RWPE2 (cell line): ENCODE results near the gene PTPRO.

Experiments
- ATAC-seq: fragments of 200-7000 bp; cut with Tn5 transposase; 3 replicates; pipeline ENCODE4 v1.9.1; 2021; ENCODE audit warnings: low read depth
- DNase-seq: peaks from one replicate; pipeline ENCODE4 v3.0.0-alpha.2; 2020; ENCODE audit warnings: low spot score
- H3K27ac ChIP-seq: fragments of 450-650 bp; 2 replicates; pipeline ENCODE4 v1.5.1; 2017; ENCODE audit warnings: mild to moderate bottlenecking; ENCODE audit not compliant: poor library complexity, severe bottlenecking
- H3K27me3 ChIP-seq: fragments of 250-450 bp; sonication (Bioruptor Pico); 2 replicates; pipeline ENCODE4 v1.5.1; 2021; ENCODE audit warnings: mild to moderate bottlenecking, moderate library complexity; ENCODE audit not compliant: insufficient read depth, poor library complexity, severe bottlenecking
- H3K36me3 ChIP-seq: fragments of 250-450 bp; sonication (Bioruptor Pico); 2 replicates; pipeline ENCODE4 v1.5.1; 2020; ENCODE audit warnings: low read depth, mild to moderate bottlenecking, moderate library complexity
- H3K4me1 ChIP-seq: fragments of 250-450 bp; sonication (Bioruptor Pico); 2 replicates; pipeline ENCODE4 v1.5.1; 2021; ENCODE audit warnings: mild to moderate bottlenecking, moderate library complexity; ENCODE audit not compliant: insufficient read depth, poor library complexity, severe bottlenecking
- H3K4me3 ChIP-seq: fragments of 250-450 bp; sonication (Bioruptor Pico); 2 replicates; pipeline ENCODE4 v1.5.1; 2021; ENCODE audit warnings: mild to moderate bottlenecking, moderate library complexity; ENCODE audit not compliant: severe bottlenecking
- H3K9me3 ChIP-seq: fragments of 250-450 bp; sonication (Bioruptor Pico); 2 replicates; pipeline ENCODE4 v1.5.1; 2021; ENCODE audit warnings: mild to moderate bottlenecking, moderate library complexity; ENCODE audit not compliant: severe bottlenecking
- TF ChIP-seq, protein P1 (sequence below): fragments of 450-650 bp; IDR thresholded peaks from one replicate; pipeline ENCODE4 v1.5.1; 2017; ENCODE audit warnings: mild to moderate bottlenecking, moderate library complexity; ENCODE audit not compliant: poor library complexity, severe bottlenecking

PTPRO gene

DNA sequence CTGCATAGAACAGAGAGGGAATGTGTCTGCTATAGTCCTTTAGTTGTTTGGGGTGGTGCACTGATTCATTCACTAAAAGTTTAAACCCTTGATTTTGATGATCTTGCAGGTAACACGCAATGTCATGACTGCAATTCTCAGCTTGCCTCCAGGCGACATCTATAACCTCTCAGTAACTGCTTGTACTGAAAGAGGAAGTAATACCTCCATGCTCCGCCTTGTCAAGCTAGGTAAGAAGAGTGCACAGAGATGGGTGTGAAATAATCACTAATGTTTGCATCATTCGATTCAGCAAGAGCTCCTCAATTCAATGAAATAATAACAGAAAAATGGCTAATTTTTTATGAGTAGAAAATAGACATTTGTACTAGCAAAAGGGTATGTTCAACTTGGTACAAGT, 203.7 kb downstream of the PTPRO start:
- Histone ChIP-seq H3K9me3 (no peaks in the 10 kb centered on the region), H3K4me3 (no peak overlapping the region), H3K27ac (no peak overlapping the region), H3K4me1 (peaks cover 10% of the 10 kb centered on the region), H3K36me3 (no peaks in the 10 kb centered on the region), H3K27me3 (no peaks in the 10 kb centered on the region)
- TF ChIP-seq, protein P1, sequence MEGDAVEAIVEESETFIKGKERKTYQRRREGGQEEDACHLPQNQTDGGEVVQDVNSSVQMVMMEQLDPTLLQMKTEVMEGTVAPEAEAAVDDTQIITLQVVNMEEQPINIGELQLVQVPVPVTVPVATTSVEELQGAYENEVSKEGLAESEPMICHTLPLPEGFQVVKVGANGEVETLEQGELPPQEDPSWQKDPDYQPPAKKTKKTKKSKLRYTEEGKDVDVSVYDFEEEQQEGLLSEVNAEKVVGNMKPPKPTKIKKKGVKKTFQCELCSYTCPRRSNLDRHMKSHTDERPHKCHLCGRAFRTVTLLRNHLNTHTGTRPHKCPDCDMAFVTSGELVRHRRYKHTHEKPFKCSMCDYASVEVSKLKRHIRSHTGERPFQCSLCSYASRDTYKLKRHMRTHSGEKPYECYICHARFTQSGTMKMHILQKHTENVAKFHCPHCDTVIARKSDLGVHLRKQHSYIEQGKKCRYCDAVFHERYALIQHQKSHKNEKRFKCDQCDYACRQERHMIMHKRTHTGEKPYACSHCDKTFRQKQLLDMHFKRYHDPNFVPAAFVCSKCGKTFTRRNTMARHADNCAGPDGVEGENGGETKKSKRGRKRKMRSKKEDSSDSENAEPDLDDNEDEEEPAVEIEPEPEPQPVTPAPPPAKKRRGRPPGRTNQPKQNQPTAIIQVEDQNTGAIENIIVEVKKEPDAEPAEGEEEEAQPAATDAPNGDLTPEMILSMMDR = no peak
- no peak for ATAC-seq
- DNase-seq = no peak

DNA sequence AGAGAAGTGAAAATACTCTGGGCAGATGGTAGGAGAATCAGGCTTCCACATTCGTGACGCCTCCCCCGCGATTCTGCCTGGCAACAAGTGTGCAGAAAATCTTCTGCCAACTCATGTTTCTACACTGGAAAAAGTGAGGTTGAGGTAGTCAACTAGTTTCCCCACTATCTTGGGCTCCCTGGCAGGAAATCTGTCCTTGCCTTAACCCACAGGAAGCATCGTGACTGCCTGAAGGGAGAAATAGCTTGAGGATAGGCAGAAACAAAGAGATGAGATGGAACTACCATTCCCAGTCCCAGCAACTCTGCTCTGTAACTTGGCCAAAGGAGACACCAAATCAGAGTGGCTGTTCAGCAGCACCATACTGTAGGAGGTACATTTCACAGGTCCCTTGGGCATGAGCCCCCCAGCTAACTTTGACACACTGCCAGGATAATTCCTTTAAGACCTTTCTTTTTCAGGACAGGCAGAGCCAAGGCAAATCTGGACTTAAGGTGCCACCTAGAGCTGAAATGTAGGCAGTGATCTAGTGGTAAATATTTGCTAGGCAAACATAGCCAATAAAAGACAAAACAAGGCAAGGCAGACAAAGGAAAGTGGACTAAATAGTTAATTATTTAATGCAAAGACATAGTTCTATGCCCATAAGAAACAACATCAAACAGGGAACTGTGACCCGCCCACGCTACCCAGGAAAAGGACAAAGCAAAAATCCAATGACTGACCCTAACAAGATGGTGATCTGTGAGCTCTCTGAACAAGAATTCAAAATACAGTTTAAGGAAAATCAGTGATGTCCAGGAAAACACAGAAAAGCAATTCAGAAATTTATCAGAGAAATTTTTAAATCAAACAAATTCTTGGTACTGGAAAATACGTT, 205.1 kb downstream of the PTPRO start:
- Histone ChIP-seq H3K36me3 (no peaks in the 10 kb centered on the region), H3K4me3 (no peak overlapping the region), H3K9me3 (no peaks in the 10 kb centered on the region), H3K27me3 (no peaks in the 10 kb centered on the region), H3K4me1 (peaks cover 10% of the 10 kb centered on the region), H3K27ac (no peak overlapping the region)
- no peak for ATAC-seq
- TF ChIP-seq, protein P1 = no peak
- DNase-seq = no peak

DNA sequence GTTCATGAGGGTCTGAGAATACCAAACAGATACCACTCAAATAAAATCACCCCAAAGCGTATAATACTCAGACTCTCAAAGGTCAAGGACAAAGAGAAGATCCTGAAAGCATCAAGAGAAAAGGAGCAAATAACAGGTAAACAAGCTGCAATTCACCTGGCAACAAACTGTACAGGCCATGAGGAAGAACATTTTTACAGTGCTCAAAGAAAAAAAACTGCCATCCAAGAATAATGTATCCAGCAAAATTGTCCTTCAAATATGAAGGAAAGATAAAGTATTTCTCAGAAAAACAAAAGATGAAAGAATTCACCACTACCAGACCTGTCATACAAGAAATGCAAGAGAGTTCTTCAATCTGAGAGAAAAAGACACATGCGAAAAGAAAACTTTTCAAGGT, 206.4 kb downstream of the PTPRO start:
- Histone ChIP-seq H3K4me3 (no peak overlapping the region), H3K27me3 (no peaks in the 10 kb centered on the region), H3K4me1 (peaks cover 10% of the 10 kb centered on the region), H3K27ac (no peak overlapping the region), H3K9me3 (no peaks in the 10 kb centered on the region), H3K36me3 (no peaks in the 10 kb centered on the region)
- DNase-seq (no peak), ATAC-seq (no peak)
- TF ChIP-seq, protein P1 = no peak

DNA sequence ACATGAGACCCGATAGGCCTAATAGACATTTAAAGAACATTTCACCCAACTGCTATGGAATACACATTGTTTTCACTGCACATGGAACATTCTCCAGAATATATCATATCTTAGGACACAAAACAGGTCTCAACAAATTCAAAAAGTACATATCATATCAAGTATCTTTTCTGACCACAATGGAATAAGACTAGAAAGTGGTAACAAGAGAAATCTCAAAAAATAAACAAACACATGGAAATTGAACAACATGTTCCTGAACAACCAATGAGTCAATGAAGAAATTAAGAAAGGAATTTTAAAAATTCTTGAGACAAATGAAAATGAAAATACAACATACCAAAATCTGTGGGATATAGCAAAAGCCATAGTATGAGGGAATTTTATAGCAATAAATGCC, 208.1 kb downstream of the PTPRO start:
- Histone ChIP-seq H3K27me3 (no peaks in the 10 kb centered on the region), H3K36me3 (no peaks in the 10 kb centered on the region), H3K4me1 (peaks cover 13% of the 10 kb centered on the region), H3K27ac (no peak overlapping the region), H3K9me3 (no peaks in the 10 kb centered on the region), H3K4me3 (no peak overlapping the region)
- TF ChIP-seq, protein P1 = no peak
- no peak for ATAC-seq
- no peak for DNase-seq
